H9 (cell line): ENCODE results near the gene DYNC2H1. TPM values are rescaled to one million over a fixed set of nuclear protein-coding genes. Genes with fewer than 3 reads are reported as not detected.

Source experiments
- DNase-seq: peaks from one replicate; pipeline ENCODE4 v3.0.0-alpha.2; 2017
- H2AFZ ChIP-seq: one replicate; pipeline ENCODE4 v1.6.1; 2013; ENCODE audit warnings: mild to moderate bottlenecking, low read length, control low read depth, moderate library complexity
- H2AK5ac ChIP-seq: 2 replicates; pipeline ENCODE4 v1.6.1; 2013; ENCODE audit warnings: low read length, control low read depth, mixed read lengths; ENCODE audit not compliant: insufficient read length
- H2BK120ac ChIP-seq: one replicate; pipeline ENCODE4 v1.6.1; 2013; ENCODE audit warnings: low read depth, mild to moderate bottlenecking, low read length, control low read depth, inconsistent platforms; ENCODE audit not compliant: poor library complexity, severe bottlenecking
- H2BK12ac ChIP-seq: 2 replicates; pipeline ENCODE4 v1.6.1; 2013; ENCODE audit warnings: low read length, control low read depth, mixed read lengths, low read depth; ENCODE audit not compliant: insufficient read length
- H2BK15ac ChIP-seq: 2 replicates; pipeline ENCODE4 v1.6.1; 2013; ENCODE audit warnings: low read depth, low read length, control low read depth
- H2BK20ac ChIP-seq: one replicate; pipeline ENCODE4 v1.6.1; 2013; ENCODE audit warnings: low read depth, mild to moderate bottlenecking, low read length, control low read depth, inconsistent platforms; ENCODE audit not compliant: poor library complexity, severe bottlenecking
- H2BK5ac ChIP-seq: 2 replicates; pipeline ENCODE4 v1.6.1; 2013; ENCODE audit warnings: low read length, control low read depth, mixed read lengths; ENCODE audit not compliant: insufficient read length
- H3K14ac ChIP-seq: 2 replicates; pipeline ENCODE4 v1.6.1; 2013; ENCODE audit warnings: low read length, control low read depth; ENCODE audit not compliant: insufficient read depth
- H3K18ac ChIP-seq: 2 replicates; pipeline ENCODE4 v1.6.1; 2013; ENCODE audit warnings: low read depth, mild to moderate bottlenecking, mixed read lengths, low read length, control low read depth; ENCODE audit not compliant: insufficient read length
- H3K23ac ChIP-seq: 2 replicates; pipeline ENCODE4 v1.6.1; 2013; ENCODE audit warnings: low read length, control low read depth, mixed read lengths, low read depth; ENCODE audit not compliant: insufficient read length
- H3K23me2 ChIP-seq: 2 replicates; pipeline ENCODE4 v1.6.1; 2013; ENCODE audit warnings: low read depth, mild to moderate bottlenecking, mixed read lengths, low read length, control low read depth; ENCODE audit not compliant: insufficient read length, poor library complexity, severe bottlenecking
- H3K27ac ChIP-seq: 2 replicates; pipeline ENCODE4 v1.5.1; 2013; ENCODE audit warnings: low read length, control low read depth, mixed read lengths, low read depth; ENCODE audit not compliant: insufficient read length
- H3K27me3 ChIP-seq: 2 replicates; pipeline ENCODE4 v1.6.1; 2013; ENCODE audit warnings: low read length, control low read depth, inconsistent platforms; ENCODE audit not compliant: insufficient read depth
- H3K4ac ChIP-seq: 2 replicates; pipeline ENCODE4 v1.6.1; 2013; ENCODE audit warnings: low read depth, mild to moderate bottlenecking, control low read depth, inconsistent platforms, low read length, moderate library complexity
- H3K4me1 ChIP-seq: 2 replicates; pipeline ENCODE4 v1.6.1; 2013; ENCODE audit warnings: low read length, control low read depth, inconsistent platforms; ENCODE audit not compliant: insufficient read depth
- H3K4me2 ChIP-seq: 2 replicates; pipeline ENCODE4 v1.6.1; 2013; ENCODE audit warnings: low read length, control low read depth, mixed read lengths; ENCODE audit not compliant: insufficient read length, insufficient read depth
- H3K56ac ChIP-seq: 2 replicates; pipeline ENCODE4 v1.6.1; 2013; ENCODE audit warnings: low read depth, mild to moderate bottlenecking, mixed read lengths, low read length, control low read depth; ENCODE audit not compliant: insufficient read length
- H3K79me1 ChIP-seq: 2 replicates; pipeline ENCODE4 v1.6.1; 2013; ENCODE audit warnings: low read depth, mild to moderate bottlenecking, moderate library complexity, low read length, control low read depth, inconsistent platforms; ENCODE audit not compliant: insufficient read depth, poor library complexity, severe bottlenecking
- H3K79me2 ChIP-seq: 2 replicates; pipeline ENCODE4 v1.6.1; 2013; ENCODE audit warnings: low read length, control low read depth, inconsistent platforms; ENCODE audit not compliant: insufficient read depth
- H3K9ac ChIP-seq: 2 replicates; pipeline ENCODE4 v1.6.1; 2013; ENCODE audit warnings: low read length, control low read depth, mixed read lengths; ENCODE audit not compliant: insufficient read length; ENCODE audit errors: extremely low read depth
- H3K9me3 ChIP-seq: one replicate; pipeline ENCODE4 v1.6.1; 2013; ENCODE audit warnings: low read depth, low read length, inconsistent platforms; ENCODE audit not compliant: control insufficient read depth
- H3T11ph ChIP-seq: one replicate; pipeline ENCODE4 v1.6.1; 2013; ENCODE audit warnings: mild to moderate bottlenecking, low read length, control low read depth, inconsistent platforms
- H4K20me1 ChIP-seq: one replicate; pipeline ENCODE4 v1.6.1; 2013; ENCODE audit not compliant: control insufficient read depth, insufficient read length, insufficient read depth
- H4K5ac ChIP-seq: 2 replicates; pipeline ENCODE4 v1.6.1; 2013; ENCODE audit warnings: low read depth, mild to moderate bottlenecking, mixed read lengths, low read length, control low read depth; ENCODE audit not compliant: insufficient read length
- H4K8ac ChIP-seq: replicated peaks from 2 replicates; pipeline ENCODE4 v1.6.1; 2013; ENCODE audit warnings: low read length, control low read depth, mixed read lengths, low read depth; ENCODE audit not compliant: insufficient read length
- H4K91ac ChIP-seq: 2 replicates; pipeline ENCODE4 v1.6.1; 2013; ENCODE audit warnings: low read depth, mild to moderate bottlenecking, moderate library complexity, mixed read lengths, low read length, control low read depth; ENCODE audit not compliant: insufficient read length
- H3K27ac Mint-ChIP-seq, 3 experiments: 2 replicates in 2 of 3; 3 replicates in 1 of 3; pipeline ENCODE4 v1.8.0; 2020 to 2021; ENCODE audit warnings: mixed read lengths in 3 of 3, mild to moderate bottlenecking in 1 of 3, moderate library complexity in 1 of 3
- H3K27me3 Mint-ChIP-seq: 2 replicates; pipeline ENCODE4 v1.8.0; 2021; ENCODE audit warnings: low read depth, mild to moderate bottlenecking, moderate library complexity, mixed read lengths
- H3K36me3 Mint-ChIP-seq, 3 experiments: 2 replicates in 2 of 3; 3 replicates in 1 of 3; pipeline ENCODE4 v1.8.0; 2020 to 2021; ENCODE audit warnings: low read depth in 3 of 3, mixed read lengths in 3 of 3; ENCODE audit not compliant: insufficient read depth in 1 of 3
- H3K4me1 Mint-ChIP-seq, 2 experiments: 2 replicates each; pipeline ENCODE4 v1.8.0; 2020; ENCODE audit warnings: mixed read lengths in 2 of 2
- H3K4me3 Mint-ChIP-seq, 2 experiments: 2 replicates in 1 of 2; 3 replicates in 1 of 2; pipeline ENCODE4 v1.8.0; 2020 to 2021; ENCODE audit warnings: mild to moderate bottlenecking in 2 of 2, mixed read lengths in 2 of 2, moderate library complexity in 1 of 2
- H3K9me3 Mint-ChIP-seq, 2 experiments: 2 replicates in 1 of 2; 3 replicates in 1 of 2; pipeline ENCODE4 v1.8.0; 2020; ENCODE audit warnings: mild to moderate bottlenecking in 2 of 2, mixed read lengths in 2 of 2, moderate library complexity in 1 of 2
- WGBS: extraction: QIAGEN DNeasy Blood & Tissue Kit; methylation state at CpG from one replicate; pipeline ENCODE4 v1.1.7; 2013; ENCODE audit warnings: missing lambda C conversion rate, low lambda C conversion rate, mixed read lengths; ENCODE audit not compliant: insufficient read length; ENCODE audit errors: extremely low coverage; 5-methylcytosine and 5-hydroxymethylcytosine counted together
- total RNA-seq: library from RNA; stranded (reverse); gene quantifications from 2 replicates; pipeline ENCODE4 v1.2.1, GENCODE V29; 2021
- TF ChIP-seq, protein P1 (sequence below): fragments of 200-600 bp; sonication (generic); conservative IDR thresholded peaks from 3 replicates; pipeline ENCODE4 v1.8.0; 2021; ENCODE audit warnings: antibody characterized with exemption, mild to moderate bottlenecking

DYNC2H1 gene
- total RNA-seq, 1 experiment from 2014 or later: 13.2 TPM

DNA sequence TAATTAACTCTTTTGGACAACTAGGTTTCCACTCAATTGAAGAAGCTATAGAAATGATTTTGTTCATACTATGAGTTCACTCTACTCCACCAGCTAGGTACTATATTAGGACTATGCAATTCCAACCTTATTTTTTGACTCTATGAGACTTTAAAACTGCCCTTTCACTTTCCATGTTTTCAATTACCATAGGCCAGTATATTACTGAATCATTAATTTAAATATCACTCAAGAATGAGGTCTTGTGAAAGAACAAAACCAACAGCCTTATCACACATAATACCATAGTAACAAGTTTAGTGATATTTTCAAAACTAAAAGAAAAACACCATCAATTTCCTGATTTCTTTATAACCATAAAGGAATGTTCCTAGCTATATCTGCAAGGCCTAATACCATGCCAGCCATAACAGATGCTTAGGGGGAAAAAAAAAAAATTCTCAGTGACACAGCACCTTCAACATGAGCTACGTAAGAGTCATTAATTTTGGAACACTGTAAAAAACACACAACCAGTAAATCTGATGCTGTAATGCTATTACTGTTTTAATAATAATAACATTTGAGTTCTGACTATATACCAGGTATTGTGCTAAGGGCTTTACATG lies 23.4 kb upstream of the DYNC2H1 start:
- Histone ChIP-seq H2AFZ (no peak overlapping the region), H2BK20ac (no peak overlapping the region), H3K14ac (no peak overlapping the region), H2BK120ac (no peak overlapping the region), H3K79me1 (no peaks in the 10 kb centered on the region), H3K27ac (no peak overlapping the region), H2AK5ac (no peak overlapping the region), H3K9ac (no peak overlapping the region), H2BK12ac (no peak overlapping the region), H3K79me2 (peaks cover 20% of the 10 kb centered on the region; the same call in 1 of the 2 replicates), H3K9me3 (no peaks in the 10 kb centered on the region), H4K8ac (no peak overlapping the region), H2BK15ac (no peak overlapping the region), H3T11ph (no peak overlapping the region), H2BK5ac (no peak overlapping the region), H3K27me3 (no peaks in the 10 kb centered on the region), H4K20me1 (no peaks in the 10 kb centered on the region), H3K18ac (no peak overlapping the region), H3K4me1 (no peaks in the 10 kb centered on the region), H3K23me2 (peaks cover under 1% of the 10 kb centered on the region), H3K4me2 (no peak overlapping the region), H3K23ac (no peak overlapping the region), H3K4ac (no peak overlapping the region), H4K5ac (no peak overlapping the region), H4K91ac (no peak overlapping the region), H3K56ac (no peak overlapping the region)
- WGBS: no CpG with 5 or more reads among the region's 1 CpG
- TF ChIP-seq, protein P1, sequence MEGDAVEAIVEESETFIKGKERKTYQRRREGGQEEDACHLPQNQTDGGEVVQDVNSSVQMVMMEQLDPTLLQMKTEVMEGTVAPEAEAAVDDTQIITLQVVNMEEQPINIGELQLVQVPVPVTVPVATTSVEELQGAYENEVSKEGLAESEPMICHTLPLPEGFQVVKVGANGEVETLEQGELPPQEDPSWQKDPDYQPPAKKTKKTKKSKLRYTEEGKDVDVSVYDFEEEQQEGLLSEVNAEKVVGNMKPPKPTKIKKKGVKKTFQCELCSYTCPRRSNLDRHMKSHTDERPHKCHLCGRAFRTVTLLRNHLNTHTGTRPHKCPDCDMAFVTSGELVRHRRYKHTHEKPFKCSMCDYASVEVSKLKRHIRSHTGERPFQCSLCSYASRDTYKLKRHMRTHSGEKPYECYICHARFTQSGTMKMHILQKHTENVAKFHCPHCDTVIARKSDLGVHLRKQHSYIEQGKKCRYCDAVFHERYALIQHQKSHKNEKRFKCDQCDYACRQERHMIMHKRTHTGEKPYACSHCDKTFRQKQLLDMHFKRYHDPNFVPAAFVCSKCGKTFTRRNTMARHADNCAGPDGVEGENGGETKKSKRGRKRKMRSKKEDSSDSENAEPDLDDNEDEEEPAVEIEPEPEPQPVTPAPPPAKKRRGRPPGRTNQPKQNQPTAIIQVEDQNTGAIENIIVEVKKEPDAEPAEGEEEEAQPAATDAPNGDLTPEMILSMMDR: no peak
- H3K27me3 Mint-ChIP-seq: no peaks in the 10 kb centered on the region
- peak overlapping the region in 1 of 3 experiments; percentile 75; a peak in 2 of 7 replicates for H3K27ac Mint-ChIP-seq
- H3K4me1 Mint-ChIP-seq: peaks cover 9 to 11% of the 10 kb centered on the region in 2 experiments
- H3K4me3 Mint-ChIP-seq: no peak overlapping the region
- peaks cover 19 to 66% (median 39%) of the 10 kb centered on the region in 3 experiments; a peak in 6 of 7 replicates for H3K36me3 Mint-ChIP-seq
- no peaks in the 10 kb centered on the region for H3K9me3 Mint-ChIP-seq
- no peak for DNase-seq
